ENCODE results near the gene MAP3K13.
A peak's percentile ranks its signal among the peaks of the same experiment; 100 is the strongest.

DNA sequence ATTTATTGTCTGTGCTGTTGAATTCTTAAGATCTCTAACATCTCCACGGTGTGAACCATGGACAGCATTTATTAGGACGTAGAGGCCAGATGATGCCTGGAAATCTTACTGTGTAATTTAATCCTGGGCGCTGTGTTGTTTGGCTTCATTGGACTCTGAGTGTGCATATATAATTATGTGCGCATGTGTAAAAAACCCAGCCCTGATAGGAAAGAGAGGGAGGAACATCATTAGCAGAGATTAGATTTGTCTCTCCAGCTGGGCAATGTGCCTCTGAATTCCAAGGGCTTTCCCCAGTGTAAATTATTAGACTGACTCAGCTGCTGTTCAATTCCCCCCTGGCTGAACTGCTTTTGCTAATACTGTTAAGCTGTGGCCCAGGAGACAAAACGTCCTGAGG, 39.6 kb downstream of the MAP3K13 start:
- TF ChIP-seq TAF1 (IDR thresholded peaks at IDR 0.05; ENCODE audit: borderline replicate concordance, insufficient read depth, low read length) = no peak
- TF ChIP-seq, protein P1, sequence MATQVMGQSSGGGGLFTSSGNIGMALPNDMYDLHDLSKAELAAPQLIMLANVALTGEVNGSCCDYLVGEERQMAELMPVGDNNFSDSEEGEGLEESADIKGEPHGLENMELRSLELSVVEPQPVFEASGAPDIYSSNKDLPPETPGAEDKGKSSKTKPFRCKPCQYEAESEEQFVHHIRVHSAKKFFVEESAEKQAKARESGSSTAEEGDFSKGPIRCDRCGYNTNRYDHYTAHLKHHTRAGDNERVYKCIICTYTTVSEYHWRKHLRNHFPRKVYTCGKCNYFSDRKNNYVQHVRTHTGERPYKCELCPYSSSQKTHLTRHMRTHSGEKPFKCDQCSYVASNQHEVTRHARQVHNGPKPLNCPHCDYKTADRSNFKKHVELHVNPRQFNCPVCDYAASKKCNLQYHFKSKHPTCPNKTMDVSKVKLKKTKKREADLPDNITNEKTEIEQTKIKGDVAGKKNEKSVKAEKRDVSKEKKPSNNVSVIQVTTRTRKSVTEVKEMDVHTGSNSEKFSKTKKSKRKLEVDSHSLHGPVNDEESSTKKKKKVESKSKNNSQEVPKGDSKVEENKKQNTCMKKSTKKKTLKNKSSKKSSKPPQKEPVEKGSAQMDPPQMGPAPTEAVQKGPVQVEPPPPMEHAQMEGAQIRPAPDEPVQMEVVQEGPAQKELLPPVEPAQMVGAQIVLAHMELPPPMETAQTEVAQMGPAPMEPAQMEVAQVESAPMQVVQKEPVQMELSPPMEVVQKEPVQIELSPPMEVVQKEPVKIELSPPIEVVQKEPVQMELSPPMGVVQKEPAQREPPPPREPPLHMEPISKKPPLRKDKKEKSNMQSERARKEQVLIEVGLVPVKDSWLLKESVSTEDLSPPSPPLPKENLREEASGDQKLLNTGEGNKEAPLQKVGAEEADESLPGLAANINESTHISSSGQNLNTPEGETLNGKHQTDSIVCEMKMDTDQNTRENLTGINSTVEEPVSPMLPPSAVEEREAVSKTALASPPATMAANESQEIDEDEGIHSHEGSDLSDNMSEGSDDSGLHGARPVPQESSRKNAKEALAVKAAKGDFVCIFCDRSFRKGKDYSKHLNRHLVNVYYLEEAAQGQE (IDR thresholded peaks at IDR 0.05; ENCODE audit: insufficient read depth in 1 of 2, low read depth in 2 of 2, low read length in 2 of 2) = peak in 1 of 2 experiments; percentile 75; a peak in 2 of 4 replicates
